ENCODE data around the gene ATP8B2.

ATP8B2 gene

DNA sequence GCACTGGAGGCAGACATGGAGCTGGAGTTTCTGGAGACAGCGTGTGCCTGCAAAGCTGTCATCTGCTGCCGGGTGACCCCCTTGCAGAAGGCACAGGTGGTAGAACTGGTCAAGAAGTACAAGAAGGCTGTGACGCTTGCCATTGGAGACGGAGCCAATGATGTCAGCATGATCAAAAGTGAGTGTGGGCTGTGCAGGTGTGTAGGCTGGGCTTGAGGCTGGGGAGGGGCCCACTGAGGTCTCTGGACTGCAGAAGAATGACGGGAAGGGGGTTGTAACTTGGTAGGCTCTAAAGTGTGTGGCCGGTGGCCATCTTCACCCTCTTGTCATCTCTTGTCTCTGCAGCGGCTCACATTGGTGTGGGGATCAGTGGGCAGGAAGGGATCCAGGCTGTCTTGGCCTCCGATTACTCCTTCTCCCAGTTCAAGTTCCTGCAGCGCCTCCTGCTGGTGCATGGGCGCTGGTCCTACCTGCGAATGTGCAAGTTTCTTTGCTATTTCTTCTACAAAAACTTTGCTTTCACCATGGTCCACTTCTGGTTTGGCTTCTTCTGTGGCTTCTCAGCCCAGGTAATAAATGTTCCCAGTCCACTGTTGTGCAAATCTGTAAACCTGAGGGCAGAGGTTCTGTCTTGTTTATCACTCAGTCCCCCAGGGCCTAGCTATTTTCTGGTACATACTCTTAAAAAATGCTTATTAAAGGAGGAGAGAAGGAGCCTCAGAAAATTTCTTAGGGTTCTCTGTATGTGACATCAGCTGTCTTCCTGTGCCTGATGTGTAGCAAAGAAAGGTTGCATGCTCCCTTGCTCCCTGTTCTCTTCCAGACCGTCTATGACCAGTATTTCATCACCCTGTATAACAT is 19.9 kb downstream of the ATP8B2 start:
- peak; percentile 72 for DNase-seq (ENCODE audit: low read depth)
- H3K4me3 ChIP-seq (ENCODE audit: low read depth, low read length), result no peak overlapping the region
- TF ChIP-seq, protein P1, sequence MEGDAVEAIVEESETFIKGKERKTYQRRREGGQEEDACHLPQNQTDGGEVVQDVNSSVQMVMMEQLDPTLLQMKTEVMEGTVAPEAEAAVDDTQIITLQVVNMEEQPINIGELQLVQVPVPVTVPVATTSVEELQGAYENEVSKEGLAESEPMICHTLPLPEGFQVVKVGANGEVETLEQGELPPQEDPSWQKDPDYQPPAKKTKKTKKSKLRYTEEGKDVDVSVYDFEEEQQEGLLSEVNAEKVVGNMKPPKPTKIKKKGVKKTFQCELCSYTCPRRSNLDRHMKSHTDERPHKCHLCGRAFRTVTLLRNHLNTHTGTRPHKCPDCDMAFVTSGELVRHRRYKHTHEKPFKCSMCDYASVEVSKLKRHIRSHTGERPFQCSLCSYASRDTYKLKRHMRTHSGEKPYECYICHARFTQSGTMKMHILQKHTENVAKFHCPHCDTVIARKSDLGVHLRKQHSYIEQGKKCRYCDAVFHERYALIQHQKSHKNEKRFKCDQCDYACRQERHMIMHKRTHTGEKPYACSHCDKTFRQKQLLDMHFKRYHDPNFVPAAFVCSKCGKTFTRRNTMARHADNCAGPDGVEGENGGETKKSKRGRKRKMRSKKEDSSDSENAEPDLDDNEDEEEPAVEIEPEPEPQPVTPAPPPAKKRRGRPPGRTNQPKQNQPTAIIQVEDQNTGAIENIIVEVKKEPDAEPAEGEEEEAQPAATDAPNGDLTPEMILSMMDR (conservative IDR thresholded peaks at IDR 0.05; ENCODE audit: low read depth, low read length), result peak; percentile 85

DNA sequence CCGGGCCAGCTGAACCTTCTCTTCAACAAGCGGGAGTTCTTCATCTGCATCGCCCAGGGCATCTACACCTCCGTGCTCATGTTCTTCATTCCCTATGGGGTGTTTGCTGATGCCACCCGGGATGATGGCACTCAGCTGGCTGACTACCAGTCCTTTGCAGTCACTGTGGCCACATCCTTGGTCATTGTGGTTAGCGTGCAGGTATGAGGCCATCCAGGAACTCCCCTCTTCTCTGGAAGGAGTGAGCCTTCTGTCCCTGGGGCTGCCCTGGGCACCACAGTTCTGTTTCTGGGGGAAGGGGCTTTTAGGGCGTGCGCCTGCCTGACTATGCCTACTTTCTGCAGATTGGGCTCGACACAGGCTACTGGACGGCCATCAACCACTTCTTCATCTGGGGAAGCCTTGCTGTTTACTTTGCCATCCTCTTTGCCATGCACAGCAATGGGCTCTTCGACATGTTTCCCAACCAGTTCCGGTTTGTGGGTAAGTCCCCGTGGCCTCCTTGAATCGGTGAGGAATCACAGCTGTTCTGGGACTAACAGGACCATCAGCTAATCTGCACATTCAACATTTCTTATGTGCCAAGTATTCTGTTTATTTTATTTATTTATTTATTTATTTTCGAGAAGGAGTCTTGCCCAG is 21.1 kb downstream of the ATP8B2 start:
- no peak for DNase-seq (ENCODE audit: low read depth)
- TF ChIP-seq, protein P1 (conservative IDR thresholded peaks at IDR 0.05; ENCODE audit: low read depth, low read length), result no peak
- no peak overlapping the region for H3K4me3 ChIP-seq (ENCODE audit: low read depth, low read length)

DNA sequence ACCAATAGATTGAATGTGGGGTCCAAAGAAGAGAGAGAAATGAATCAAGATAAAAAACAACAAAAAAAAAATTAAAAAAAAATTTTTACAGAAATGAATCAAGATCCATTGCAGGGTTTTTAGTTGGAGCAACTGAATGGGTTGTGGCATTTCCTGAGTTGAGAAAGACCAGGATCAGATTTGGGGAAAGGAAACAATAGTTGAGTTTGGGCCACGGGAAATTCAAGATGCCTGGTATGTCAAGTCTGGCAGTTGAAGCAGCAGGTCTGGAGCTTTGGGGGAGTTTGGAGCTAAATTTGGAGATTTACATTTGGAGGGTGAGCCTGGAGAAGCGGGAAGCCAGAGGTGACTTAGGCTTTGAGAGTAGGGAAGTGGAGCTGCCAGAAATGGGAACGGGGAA is 22.6 kb downstream of the ATP8B2 start:
- H3K4me3 ChIP-seq (ENCODE audit: low read depth, low read length), result no peak overlapping the region
- no peak for DNase-seq (ENCODE audit: low read depth)

DNA sequence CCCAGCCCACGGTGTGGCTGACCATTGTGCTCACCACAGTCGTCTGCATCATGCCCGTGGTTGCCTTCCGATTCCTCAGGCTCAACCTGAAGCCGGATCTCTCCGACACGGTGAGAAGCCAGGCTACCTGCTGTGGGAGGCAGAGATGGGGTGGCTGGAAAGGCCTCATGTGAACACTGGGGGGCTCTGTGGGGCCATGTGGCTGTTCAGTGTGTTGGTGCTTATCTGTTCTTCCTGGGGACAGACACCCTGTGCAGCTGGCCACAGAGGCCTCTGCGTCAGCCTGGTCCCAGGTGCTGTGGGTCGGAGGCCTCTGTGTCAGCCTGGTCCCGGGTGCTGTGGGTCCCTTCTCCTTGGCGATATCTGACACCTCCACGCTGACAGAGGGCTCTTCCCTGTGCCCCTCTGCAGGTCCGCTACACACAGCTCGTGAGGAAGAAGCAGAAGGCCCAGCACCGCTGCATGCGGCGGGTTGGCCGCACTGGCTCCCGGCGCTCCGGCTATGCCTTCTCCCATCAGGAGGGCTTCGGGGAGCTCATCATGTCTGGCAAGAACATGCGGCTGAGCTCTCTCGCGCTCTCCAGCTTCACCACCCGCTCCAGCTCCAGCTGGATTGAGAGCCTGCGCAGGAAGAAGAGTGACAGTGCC is 23.2 kb downstream of the ATP8B2 start:
- TF ChIP-seq, protein P1 (conservative IDR thresholded peaks at IDR 0.05; ENCODE audit: low read depth, low read length), result no peak
- DNase-seq (ENCODE audit: low read depth), result no peak
- H3K4me3 ChIP-seq (ENCODE audit: low read depth, low read length), result no peak overlapping the region

More for the DNA sequence above, 22.6 kb downstream of the ATP8B2 start:
- TF ChIP-seq, protein P1 (conservative IDR thresholded peaks at IDR 0.05; ENCODE audit: low read depth, low read length), result no peak

DNA sequence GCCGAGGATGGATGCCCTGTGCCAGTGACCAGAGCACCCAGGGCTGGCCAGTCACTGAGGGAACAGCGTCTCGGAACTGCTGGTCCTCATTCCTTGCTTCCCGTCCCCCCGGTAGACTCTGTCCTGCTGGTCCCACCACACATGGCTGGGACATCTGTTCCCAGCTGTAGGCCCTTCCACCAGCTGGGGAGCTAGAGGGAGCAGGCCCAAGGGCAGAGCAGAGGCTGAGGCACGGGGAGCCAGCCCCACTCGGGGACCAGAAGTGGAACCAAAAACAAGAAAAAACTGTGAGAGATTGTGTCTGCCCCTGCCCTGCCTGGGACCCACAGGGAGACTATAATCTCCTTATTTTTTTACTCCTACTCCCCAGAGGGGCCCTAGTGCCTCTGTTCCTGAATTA is 23.8 kb downstream of the ATP8B2 start:
- H3K4me3 ChIP-seq (ENCODE audit: low read depth, low read length), result no peak overlapping the region
- DNase-seq (ENCODE audit: low read depth), result no peak
- TF ChIP-seq, protein P1 (conservative IDR thresholded peaks at IDR 0.05; ENCODE audit: low read depth, low read length), result no peak

DNA sequence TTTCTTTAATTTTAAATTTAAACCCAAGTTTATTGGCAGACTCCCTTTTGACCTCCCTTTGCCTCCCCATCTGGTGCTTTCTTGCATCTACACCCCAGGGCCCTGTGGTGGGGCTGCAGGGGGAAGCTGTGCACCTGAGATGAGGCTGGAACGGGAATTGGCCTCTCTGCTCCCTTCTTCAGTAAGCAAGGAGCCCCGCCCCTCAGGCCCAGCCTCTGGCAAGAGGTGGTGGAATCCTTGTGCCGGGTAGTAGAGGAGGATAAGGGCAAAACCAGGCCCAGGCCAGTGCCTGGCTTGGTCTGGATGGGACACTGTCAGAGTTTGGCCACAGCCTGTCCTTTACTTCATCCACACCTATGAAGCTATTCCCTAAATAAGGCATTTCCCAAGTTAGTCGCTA is 25.1 kb downstream of the ATP8B2 start:
- TF ChIP-seq, protein P1 (conservative IDR thresholded peaks at IDR 0.05; ENCODE audit: low read depth, low read length), result no peak
- no peak for DNase-seq (ENCODE audit: low read depth)
- no peak overlapping the region for H3K4me3 ChIP-seq (ENCODE audit: low read depth, low read length)
